EH (cell line): ENCODE data around the gene UGCG.
A peak's percentile ranks its signal among the peaks of the same experiment; 100 is the strongest.
"Not testable (repeated sequence)": the region's sequence is repeated elsewhere in the genome, so short reads cannot be mapped to it uniquely, and the experiment has no call there.

Source experiments
- DNase-seq: peaks from one replicate; pipeline ENCODE4 v3.0.0-alpha.2; 2015; ENCODE audit warnings: low read depth

UGCG gene

GRCh38 chr9:111919875-111920274 lies 23.3 kb downstream of the UGCG start:
- DNase-seq, result no peak

- no peak for DNase-seq
Observed at GRCh38 chr9:111920531-111920930, 23.9 kb downstream of the UGCG start.

- DNase-seq, result no peak
Observed at GRCh38 chr9:111922324-111923013, 25.9 kb downstream of the UGCG start.

- no peak for DNase-seq
Observed at GRCh38 chr9:111924281-111924680, 27.7 kb downstream of the UGCG start.

- DNase-seq, result no peak
Observed at GRCh38 chr9:111925017-111925770, 28.6 kb downstream of the UGCG start.

GRCh38 chr9:111925784-111926183 lies 29.2 kb downstream of the UGCG start:
- no peak for DNase-seq

- peak; percentile 85 for DNase-seq
Observed at GRCh38 chr9:111926421-111926875, 29.8 kb downstream of the UGCG start.

GRCh38 chr9:111928359-111928720 lies 31.7 kb downstream of the UGCG start:
- DNase-seq, result peak; percentile 75

GRCh38 chr9:111934747-111935146 lies 38.1 kb downstream of the UGCG start:
- DNase-seq, result no peak

- DNase-seq, result no peak
Observed at GRCh38 chr9:111936391-111936790, 39.8 kb downstream of the UGCG start.

- DNase-seq, result no peak
Observed at GRCh38 chr9:111937301-111937700, 40.7 kb downstream of the UGCG start.

- DNase-seq, result no peak
Observed at GRCh38 chr9:111937781-111938426, 41.3 kb downstream of the UGCG start.

GRCh38 chr9:111938427-111938800 lies 41.8 kb downstream of the UGCG start:
- DNase-seq, result no peak

GRCh38 chr9:111939322-111939721 lies 42.7 kb downstream of the UGCG start:
- DNase-seq, result no peak

GRCh38 chr9:111940697-111941096 lies 44.1 kb downstream of the UGCG start:
- DNase-seq, result peak; percentile 48

- no peak for DNase-seq
Observed at GRCh38 chr9:111943200-111943599, 46.6 kb downstream of the UGCG start.

GRCh38 chr9:111943746-111944145 lies 47.1 kb downstream of the UGCG start:
- no peak for DNase-seq

- no peak for DNase-seq
Observed at GRCh38 chr9:111944241-111944866, 47.7 kb downstream of the UGCG start.

GRCh38 chr9:111945216-111945615 lies 48.6 kb downstream of the UGCG start:
- peak; percentile 65 for DNase-seq

GRCh38 chr9:111948109-111948508 lies 51.5 kb downstream of the UGCG start:
- DNase-seq, result not testable (repeated sequence)

GRCh38 chr9:111948951-111949350 lies 52.3 kb downstream of the UGCG start:
- DNase-seq, result no peak

GRCh38 chr9:111949919-111950318 lies 53.3 kb downstream of the UGCG start:
- DNase-seq, result peak; percentile 79

GRCh38 chr9:111952559-111952958 lies 55.9 kb downstream of the UGCG start:
- DNase-seq, result peak; percentile 87
